ENCODE measurements around the gene ASTN2. TPM values are rescaled to one million over a fixed set of nuclear protein-coding genes. Genes with fewer than 3 reads are reported as not detected.

The ASTN2 gene
- total and polyA plus RNA-seq, 9 donors, result 1.8 to 6.4 (median 3.2) TPM

- H3K4me3 ChIP-seq, result no peak overlapping the region
- WGBS, 3 donors, result 0% methylated on average over 1 of the region's 1 CpG
- H3K27me3 ChIP-seq, result no peaks in the 10 kb centered on the region
- no peaks in the 10 kb centered on the region for H3K4me1 ChIP-seq (ENCODE audit: insufficient read depth)
- no peaks in the 10 kb centered on the region for H3K9me3 ChIP-seq
- intact Hi-C loops (cut with DNase I), result no loop called here
- no peaks in the 10 kb centered on the region for H3K36me3 ChIP-seq
- no peak for DNase-seq
- no peak for TF ChIP-seq EP300 (IDR thresholded peaks at IDR 0.05)
- TF ChIP-seq CTCF (IDR thresholded peaks at IDR 0.05), result no peak
- no peak for TF ChIP-seq POLR2A (IDR thresholded peaks at IDR 0.05)
- H3K27ac ChIP-seq, result no peak overlapping the region
These were observed 322.3 kb downstream of the ASTN2 start for GRCh38 chr9:117092582-117092981.

DNA sequence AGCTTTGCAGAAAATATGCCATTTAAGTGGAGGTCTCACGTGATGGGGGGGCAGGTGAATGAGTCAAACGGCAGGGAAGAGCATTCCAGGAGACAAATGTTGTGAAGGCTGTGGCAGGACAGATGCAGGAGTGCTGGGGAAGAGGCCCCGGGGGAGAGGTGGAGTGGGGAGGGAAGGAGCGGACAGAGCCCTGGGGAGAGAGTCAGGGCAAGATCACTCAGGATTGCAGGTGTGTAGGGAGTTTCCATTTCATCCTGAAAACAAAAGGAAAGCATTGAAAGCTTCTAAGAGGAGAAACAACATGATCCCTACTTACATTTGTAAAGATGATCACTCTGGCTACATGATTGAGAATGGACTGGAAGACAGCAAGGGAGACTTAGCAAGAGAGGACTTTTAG, 323.3 kb downstream of the ASTN2 start:
- H3K27ac ChIP-seq, result no peak overlapping the region
- H3K36me3 ChIP-seq, result no peaks in the 10 kb centered on the region
- no peaks in the 10 kb centered on the region for H3K4me1 ChIP-seq (ENCODE audit: insufficient read depth)
- no peak for DNase-seq
- TF ChIP-seq CTCF (IDR thresholded peaks at IDR 0.05) (no peak), EP300 (IDR thresholded peaks at IDR 0.05) (no peak), POLR2A (IDR thresholded peaks at IDR 0.05) (no peak)
- H3K27me3 ChIP-seq, result no peaks in the 10 kb centered on the region
- H3K9me3 ChIP-seq, result no peaks in the 10 kb centered on the region
- no peak overlapping the region for H3K4me3 ChIP-seq
- WGBS, 3 donors, result 63 to 65% (median 65%) methylated on average over 4 of the region's 4 CpGs
- intact Hi-C loops (cut with DNase I), result no loop called here

GRCh38 chr9:117088786-117089185, 326.1 kb downstream of the ASTN2 start:
- H3K4me1 ChIP-seq (ENCODE audit: insufficient read depth), result no peaks in the 10 kb centered on the region
- H3K27ac ChIP-seq, result no peak overlapping the region
- no peaks in the 10 kb centered on the region for H3K9me3 ChIP-seq
- TF ChIP-seq CTCF (IDR thresholded peaks at IDR 0.05), result no peak
- TF ChIP-seq EP300 (IDR thresholded peaks at IDR 0.05), result no peak
- no peak for TF ChIP-seq POLR2A (IDR thresholded peaks at IDR 0.05)
- no peaks in the 10 kb centered on the region for H3K27me3 ChIP-seq
- H3K36me3 ChIP-seq, result no peaks in the 10 kb centered on the region
- no peak overlapping the region for H3K4me3 ChIP-seq
- intact Hi-C loops (cut with DNase I), result no loop called here
- WGBS, 3 donors, result 82 to 84% (median 82%) methylated on average over 6 of the region's 6 CpGs
- DNase-seq, result no peak

GRCh38 chr9:117088140-117088539, 326.7 kb downstream of the ASTN2 start:
- 53 to 66% (median 64%) methylated on average over 4 of the region's 4 CpGs for WGBS, 3 donors
- DNase-seq, result no peak
- Histone ChIP-seq H3K4me1 (ENCODE audit: insufficient read depth) (no peaks in the 10 kb centered on the region), H3K9me3 (no peaks in the 10 kb centered on the region), H3K36me3 (no peaks in the 10 kb centered on the region), H3K4me3 (no peak overlapping the region), H3K27me3 (no peaks in the 10 kb centered on the region), H3K27ac (no peak overlapping the region)
- TF ChIP-seq CTCF (IDR thresholded peaks at IDR 0.05) (no peak), POLR2A (IDR thresholded peaks at IDR 0.05) (no peak), EP300 (IDR thresholded peaks at IDR 0.05) (no peak)
- intact Hi-C loops (cut with DNase I), result no loop called here

GRCh38 chr9:117084221-117084620, 330.6 kb downstream of the ASTN2 start:
- TF ChIP-seq POLR2A (IDR thresholded peaks at IDR 0.05), result no peak
- TF ChIP-seq CTCF (IDR thresholded peaks at IDR 0.05), result no peak
- TF ChIP-seq EP300 (IDR thresholded peaks at IDR 0.05), result no peak
- no peak for DNase-seq
- no peaks in the 10 kb centered on the region for H3K27me3 ChIP-seq
- no peaks in the 10 kb centered on the region for H3K4me1 ChIP-seq (ENCODE audit: insufficient read depth)
- WGBS, 3 donors, result 54 to 67% (median 57%) methylated on average over 4 of the region's 4 CpGs
- H3K27ac ChIP-seq, result no peak overlapping the region
- no peaks in the 10 kb centered on the region for H3K36me3 ChIP-seq
- H3K9me3 ChIP-seq, result no peaks in the 10 kb centered on the region
- H3K4me3 ChIP-seq, result no peak overlapping the region
- intact Hi-C loops (cut with DNase I), result no loop called here
